Stimulated activated CD4-positive, alpha-beta T cell treated with anti-CD3 and anti-CD28 coated beads, Interleukin-12 subunit alpha, Interleukin-12 subunit beta, amount 100 ng/mL, for 24 hours (primary cell): ENCODE data around the gene CD47.
A peak's percentile ranks its signal among the peaks of the same experiment; 100 is the strongest.

Source experiments
- DNase-seq, 2 experiments: peaks; one replicate each; pipeline ENCODE4 v3.0.0-alpha.2; 2020; ENCODE audit warnings: low read depth in 2 of 2

The CD47 gene

DNA sequence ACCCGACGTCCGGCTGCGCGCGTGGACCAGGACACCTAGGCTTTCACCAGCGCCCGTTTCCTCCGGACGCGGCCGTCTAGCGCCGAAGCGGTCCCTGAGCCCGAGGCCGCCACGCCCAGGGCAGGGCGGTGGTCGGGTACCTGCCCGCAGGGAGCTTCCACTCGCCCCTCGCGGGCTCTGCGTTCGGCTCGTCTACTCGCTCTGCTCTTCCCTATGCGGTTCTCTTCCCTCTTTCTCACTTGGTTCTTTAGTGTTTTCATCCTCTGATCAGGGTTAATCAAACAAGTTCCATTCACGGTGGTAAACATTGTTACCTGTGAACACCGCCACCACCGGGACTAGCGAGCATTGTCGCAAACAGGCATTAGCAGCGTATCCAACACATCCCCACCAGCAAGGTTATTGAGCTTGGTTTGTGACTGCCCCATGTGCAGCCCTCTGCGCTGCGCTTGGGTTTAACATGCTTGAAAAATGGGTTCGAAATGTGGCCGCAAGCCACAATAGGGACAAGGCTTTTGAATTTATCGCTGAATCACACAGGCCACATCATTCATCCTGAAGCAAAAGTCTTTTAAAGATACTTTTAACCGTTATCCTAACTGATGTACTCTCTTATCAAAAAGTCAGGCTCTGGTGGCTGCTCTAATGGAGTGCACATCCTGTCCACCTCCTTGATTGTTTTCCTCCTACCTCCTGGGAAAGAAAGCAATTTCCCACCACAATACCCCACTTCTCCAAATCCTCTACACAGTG, 843 bp upstream of the CD47 start:
- DNase-seq = peak in 1 of 2 experiments; percentile 13

DNA sequence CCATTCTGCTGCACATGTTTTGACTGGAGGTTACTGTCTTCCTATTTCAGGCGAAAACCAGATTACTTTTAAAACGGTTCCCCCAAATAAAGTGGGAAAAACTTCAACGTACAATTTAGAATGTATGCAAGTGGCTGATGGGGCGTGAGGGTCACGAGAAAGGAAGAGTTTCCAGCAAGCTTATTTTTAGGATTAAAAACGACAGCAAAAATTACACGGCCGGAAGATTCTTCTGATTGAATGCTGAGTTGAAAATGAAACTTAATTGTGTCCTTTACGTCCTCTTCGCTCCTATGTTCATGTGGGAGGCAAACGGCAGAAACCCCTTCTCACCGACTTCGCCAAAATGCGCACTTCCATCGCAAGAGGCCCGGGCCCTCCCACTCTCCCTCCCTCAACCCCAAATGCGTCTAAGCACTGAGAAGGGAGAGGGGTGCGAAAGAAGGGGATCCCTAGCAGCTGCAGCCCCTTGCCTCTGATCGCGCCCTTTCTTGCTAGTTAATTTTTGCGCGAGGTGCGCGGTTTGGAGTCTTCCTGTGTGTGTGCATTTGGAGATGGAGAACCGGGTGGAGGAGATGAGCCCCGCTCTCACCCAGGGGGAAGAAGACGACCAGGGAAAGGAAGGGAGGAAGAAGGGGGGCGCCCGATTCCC, 656 bp downstream of the CD47 start:
- peak; percentile 31 to 37 for DNase-seq

DNA sequence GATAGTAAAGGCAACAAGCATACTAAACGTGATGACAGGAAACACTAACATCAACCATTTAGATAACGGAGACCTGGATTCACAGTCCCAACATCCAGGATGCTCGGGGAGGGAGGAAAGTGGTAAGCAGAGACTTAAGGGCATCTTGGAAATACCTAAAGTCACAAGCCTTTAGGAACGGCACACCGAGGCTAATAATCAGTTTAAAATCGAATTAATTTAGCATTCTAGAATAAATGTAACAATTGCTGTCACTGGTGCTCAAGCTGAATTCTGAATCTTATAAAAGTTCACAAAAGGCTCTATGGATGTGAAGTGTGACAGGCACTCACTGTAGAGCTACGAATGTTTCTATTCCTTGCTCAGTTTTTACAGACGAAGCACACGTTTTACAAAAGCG, 1.3 kb downstream of the CD47 start:
- DNase-seq = no peak

DNA sequence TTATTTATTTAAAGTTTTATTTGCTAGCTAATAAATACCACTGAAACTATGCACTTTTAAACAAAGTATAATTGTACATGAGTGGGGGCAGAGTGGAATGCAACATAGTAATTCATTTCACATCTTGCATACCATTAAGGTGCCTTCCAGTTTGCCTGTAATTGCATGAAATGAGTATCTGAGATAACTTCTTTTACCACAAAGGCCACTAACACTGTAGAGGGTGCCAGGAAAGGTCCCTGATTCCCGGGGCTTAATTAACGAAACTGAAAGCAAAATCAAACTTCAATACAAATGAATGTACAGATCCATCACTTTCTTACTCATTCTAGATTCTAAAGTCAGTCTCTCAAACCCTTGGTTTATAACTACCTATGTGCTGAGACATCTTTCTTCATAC, 2.1 kb downstream of the CD47 start:
- DNase-seq = peak in 1 of 2 experiments; percentile 39

DNA sequence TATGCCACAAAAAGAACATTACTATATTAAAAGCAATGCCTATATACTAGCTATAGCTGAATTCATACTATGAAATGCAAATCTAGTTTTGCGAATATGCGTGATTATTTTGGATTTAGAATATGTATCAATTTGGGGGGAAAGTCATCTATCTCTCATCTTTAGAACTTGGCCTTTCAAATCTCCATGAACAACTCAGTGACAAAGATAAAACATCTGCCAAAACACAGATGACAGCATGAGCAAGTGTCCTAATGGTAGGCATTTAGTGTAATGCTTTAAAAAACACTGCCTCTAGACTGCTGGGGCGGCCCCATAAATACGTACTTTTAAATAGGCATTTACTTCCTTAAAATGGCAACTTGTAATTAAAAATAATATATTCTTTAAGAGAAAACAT, 2.7 kb downstream of the CD47 start:
- DNase-seq = no peak

DNA sequence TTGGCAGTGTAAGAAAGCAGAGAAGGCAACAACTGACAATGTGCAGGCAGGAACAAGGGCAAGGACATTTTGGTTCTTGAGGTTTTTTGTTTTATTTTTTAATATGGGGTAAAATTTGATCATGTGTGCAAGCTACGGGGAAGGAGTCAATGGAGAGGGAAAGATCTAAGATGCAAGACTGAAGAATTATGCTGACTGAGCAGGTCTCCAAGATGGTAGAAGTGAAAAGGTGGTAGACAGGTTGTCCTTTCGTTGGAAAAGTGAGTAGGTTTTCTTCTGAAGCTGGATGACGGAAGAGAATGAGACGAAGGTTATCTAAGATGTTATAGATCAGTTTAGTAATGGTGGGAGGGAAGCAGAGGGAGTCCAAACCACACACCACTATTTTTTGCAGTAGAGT, 4.2 kb downstream of the CD47 start:
- DNase-seq = no peak

DNA sequence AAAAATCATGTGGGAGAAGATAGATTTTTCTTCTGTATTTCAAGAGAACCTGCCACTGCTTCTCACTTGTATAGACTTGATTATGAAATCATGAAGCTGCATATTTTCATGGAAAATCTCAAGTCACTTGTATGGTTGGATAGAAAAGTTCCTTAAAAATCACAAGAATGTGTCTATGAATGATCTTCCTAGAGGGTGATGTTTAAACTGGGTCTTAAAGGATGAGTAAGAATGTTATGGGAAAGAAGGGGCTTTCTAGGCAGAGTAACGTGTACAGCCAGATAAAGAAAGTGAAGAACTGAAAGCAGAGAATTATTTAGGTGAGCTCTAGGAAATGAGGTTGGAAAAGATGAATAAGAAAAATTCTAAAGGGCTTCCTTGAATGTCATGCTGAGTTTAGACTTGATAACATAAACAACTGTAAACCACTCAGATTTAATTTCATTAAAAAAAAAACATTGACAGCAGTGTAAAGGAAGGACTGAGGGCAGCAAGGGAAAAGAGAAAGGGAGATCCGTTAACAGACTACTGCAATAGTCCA, 5.0 kb downstream of the CD47 start:
- DNase-seq = no peak

DNA sequence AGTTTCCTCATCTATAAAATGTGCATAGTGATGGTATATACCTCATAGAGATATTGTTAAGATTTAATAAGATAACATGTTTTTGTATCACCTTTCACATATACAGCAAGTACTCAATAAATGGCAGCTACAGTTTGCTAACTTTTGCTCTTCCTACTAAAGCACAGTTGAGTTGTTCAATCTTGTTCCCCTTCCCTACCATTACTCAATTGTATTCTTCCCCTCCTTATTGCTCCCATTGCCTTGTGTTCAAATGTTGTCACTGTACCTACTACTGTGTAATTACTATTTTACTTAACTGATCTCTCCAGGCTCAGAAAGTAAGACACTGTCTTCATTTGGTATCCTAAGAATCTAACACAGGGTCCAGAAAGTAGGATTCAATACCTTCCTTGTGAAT, 5.5 kb downstream of the CD47 start:
- no peak for DNase-seq

DNA sequence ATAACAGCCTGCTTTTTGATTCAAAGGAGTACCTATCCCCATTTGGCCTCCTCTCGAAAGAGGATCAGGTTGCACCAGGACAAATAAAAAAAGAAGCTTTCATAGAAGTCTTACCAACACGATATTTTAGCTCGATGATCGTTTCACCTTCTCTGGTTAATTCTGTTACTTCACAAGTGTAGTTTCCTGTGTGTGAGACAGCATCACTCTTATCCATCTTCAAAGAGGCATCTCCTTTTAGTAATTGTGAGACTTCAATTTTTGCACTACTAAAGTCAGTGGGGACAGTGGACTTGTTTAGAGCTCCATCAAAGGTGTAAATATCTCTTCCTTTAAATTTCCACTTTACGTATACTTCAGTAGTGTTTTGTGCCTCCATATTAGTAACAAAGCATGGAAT, 11.0 kb downstream of the CD47 start:
- no peak for DNase-seq

DNA sequence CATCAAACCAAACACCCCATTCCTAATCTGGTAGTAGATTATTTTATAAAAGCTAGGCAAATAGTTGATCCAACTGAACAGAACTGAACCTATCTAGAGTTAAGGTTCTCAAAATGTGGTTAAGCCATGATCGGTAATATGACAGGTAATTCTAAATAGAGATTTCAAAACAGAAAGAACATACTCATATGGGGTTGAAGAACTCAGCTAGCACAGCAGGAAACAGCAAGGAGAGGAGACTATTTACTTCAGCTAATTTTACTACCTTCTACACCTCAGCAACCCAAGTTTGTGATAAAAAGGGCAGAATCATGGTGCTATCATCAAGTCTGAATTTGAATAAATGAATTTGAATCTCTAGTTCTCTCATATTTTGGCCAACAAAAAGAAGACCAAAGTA, 11.8 kb downstream of the CD47 start:
- no peak for DNase-seq

DNA sequence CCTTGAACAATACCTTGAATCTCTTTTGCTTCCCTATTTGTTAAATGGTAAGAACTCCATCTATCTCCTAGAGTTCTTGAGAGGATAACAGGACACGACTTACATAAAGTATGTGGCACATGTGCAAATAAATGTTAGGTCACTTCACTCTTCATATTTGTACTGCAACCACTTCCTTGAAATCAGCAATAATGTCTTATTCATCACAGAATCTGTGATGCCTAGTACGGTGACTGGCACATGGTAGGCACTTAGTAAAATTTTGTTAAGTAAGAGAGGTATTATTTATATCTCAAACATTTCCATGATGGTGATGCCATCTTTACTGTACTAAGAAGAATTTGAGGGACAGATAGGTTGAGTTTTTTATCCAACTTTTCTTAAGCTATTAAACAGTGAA, 14.3 kb downstream of the CD47 start:
- DNase-seq = no peak

DNA sequence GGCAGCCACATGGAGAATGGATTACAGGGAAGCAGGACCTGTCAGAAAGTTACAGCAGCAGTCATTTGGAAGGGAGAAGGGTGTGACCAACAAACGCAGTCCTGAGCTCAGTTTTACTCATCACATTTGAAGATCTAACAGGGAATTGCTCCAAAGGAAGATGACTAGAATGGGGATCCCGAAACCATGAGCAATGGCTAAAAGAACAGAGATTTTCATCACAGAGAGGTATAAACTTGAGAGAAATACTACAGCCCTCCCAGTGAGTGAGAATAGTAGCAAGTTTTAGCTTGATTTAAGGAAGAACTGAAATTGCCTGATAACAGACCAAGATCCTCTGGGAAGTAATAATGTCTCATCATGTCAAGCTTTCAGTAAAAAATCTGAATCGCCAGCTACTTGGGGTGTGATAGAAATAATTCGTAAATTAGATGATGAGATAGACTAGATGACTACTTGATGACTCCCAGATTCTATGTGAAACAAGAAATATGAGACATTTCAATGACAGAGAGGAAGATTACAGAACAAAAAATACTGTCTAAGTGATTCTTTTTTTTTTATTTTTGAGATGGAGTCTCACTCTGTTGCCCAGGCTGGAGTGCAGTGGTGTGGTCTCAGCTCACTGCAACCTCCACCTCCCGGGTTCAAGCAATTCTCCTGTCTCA, 16.9 kb downstream of the CD47 start:
- DNase-seq = no peak

DNA sequence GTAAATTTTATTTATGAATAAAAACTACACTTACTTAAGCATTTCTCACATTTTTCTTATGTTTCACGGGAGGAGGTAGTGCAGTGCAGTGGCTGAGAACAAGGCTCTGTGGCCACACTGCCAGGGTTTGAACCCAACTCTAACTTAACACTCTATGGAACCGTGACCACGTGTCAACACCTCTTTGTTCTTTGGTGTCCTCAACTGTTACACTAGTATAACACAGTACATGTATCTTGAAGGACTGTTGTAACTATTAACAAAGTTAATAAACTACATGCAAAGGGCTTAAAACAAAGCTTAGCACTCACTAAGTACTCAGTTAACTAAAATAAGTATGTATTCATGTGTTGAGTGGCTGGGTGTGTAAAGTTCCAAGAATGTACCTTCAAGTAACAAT, 19.5 kb downstream of the CD47 start:
- DNase-seq = no peak

DNA sequence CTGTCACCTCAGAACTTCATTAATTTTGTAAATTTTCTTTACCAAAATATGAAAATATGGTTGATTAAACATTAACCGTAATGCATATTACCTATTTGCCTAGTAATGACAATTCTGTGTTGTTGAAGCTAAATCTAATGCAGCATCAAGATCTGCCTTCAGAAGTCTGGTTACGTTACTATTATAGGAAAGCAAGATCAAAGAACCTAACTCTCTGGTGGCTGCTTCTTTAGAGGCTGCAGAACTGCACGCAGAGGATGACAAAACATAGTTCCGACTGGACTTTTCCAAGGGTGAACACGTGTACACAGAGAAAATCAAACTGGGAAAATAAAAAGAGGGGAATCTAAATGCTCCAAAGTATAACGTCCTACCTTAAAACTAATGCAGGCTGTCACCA, 20.5 kb downstream of the CD47 start:
- DNase-seq = no peak

DNA sequence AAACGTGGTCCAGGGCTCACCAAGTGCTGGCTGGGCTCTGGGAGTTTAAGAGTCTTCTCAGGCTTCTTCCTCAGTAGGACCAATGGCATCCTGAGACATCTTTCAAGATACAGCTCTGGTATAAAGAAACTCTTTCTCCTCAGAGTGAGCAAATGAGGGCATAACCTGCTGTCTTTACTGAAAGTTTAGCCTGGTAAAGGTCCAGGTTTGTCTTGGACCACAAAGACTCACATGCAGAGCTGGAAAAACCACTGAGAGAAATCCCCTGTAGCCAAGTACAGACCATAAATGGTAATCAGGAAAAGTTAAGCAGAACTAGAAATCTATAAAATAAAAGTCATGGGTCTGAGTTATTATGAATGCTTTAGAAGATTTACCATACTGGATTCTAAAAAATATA, 23.1 kb downstream of the CD47 start:
- DNase-seq = no peak

DNA sequence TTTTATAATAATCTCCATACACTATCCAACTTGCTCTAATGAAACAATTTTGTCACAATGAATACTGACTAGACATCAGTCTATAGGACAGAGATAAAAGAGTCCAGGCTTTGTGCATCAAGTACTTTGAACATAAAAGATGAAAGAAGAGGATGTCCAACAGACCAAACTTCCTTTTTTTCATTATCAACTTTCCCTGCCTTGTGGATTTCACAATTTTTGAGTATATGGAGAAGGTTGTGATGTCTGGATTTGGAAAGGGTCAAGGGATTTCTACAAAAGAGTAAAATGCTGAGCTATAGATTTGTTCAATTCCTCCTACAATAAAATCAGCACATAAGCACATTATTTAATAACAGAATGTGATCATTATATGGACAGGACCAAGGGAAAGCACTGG, 25.7 kb downstream of the CD47 start:
- DNase-seq = no peak

DNA sequence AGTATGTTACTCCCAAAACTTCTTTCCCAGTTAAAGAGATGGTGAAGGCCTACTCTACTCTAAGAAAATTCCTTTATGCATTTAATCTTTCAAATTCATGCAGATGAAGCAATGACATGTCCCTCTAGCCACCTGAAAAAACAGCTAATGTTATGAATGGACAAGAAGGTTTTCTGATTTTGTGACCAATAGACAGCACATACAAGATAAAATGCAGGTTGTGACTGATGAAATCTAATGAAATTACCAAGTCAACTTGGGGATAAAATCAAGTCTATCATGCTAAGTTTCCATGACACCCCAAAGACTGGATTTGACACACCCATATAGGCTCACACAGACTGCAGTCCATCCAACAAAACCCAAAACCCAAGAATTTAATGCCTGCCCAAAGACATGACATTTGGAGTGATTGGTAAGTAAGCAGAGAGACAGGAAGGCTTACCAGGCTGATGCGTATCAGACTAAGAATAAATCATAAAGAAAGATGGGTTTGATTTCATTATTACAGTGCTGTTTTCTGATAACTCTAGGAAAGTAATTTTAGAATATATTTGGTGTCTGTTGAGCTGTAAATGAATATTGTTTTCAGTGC, 26.4 kb downstream of the CD47 start:
- no peak for DNase-seq

DNA sequence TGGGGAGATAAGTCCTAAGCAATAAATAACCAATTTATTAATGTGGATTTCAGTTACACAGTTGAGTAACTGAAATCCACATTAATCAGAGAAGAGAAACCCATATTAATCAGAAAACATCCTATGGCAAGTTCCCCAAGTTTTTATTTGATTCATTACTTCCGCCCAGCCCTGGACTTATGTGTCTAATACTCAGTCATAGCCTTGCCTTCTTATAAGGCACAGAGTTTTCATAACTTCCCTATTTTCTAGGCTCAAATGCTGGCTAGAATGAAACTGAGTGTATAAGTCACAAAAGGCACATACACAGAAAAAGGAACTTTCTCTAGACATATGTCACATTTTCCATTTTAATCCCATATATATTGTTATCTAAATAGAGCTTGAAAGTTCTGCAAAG, 28.8 kb downstream of the CD47 start:
- DNase-seq = no peak

DNA sequence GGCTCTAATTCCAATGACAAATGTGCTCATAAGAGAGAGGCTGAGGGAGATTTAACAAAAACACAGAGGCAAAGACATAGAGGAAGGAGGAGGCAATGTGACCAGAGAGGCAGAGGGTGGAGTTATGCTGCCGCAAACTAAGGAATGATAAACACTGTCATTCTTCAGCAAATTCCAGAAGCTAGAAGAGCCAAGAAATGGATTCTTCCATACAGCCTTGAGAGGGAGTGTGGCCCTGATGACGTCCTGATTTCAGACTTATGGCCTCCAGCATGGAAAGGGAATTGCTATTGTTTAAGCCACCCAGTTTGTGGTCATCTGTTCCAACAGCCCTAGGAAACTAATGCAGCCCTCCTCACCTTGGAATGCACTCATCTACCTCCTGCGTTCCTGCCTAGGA, 30.5 kb downstream of the CD47 start:
- no peak for DNase-seq

DNA sequence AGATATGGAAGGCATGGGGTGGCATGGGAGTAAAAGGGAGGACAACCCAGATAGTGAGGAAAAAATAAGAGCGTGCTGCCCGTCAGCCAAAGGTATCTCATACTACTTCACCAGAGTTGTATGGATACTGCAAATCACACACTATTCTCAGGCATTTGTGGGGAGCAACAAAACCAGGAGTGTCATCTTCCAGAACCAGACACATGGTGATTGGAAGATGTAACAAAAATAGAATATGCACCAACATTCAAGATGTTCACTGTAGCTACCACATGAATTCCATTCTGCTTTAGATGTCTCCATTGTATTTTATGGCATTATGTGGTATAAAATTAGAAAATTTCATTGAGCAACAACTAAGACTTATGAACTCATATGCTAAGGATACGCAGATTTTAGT, 34.9 kb downstream of the CD47 start:
- no peak for DNase-seq

DNA sequence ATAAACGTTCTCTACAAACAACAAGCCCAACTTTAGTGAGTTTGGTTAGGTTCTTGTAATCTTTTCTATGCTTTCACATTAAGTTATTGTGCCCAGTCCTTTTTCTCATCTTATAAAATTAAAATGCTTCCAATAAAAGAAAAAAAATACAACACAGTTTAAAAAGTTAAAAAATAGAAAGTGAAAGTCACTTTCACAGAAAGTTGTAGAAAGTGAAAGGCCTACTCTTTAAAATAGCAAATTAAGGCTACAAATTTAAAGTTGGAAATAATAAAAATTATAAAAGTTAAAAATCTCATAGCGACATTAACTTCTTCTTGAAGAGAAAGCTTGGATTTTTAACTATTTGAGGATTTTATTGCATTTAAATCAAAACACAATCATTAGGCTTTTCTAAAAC, 35.9 kb downstream of the CD47 start:
- DNase-seq = no peak

DNA sequence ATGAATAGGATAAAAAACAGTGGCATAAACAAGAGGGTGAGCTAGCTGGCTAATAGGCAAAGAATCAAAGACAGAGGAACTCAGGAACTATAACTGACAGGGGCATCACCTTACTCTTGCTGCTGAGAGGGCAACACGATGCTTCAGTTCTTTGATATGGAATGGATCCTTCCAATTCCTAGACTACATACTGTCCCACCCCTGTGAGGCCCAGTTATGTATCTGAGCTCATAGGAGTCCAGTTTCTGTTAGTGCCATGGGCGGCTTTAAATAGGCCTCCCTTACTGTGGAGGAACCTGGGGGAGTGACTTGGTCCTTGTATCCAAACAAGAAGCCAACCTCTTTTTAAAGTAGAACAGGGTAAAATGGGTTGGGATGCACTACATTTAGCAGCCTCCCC, 37.3 kb downstream of the CD47 start:
- DNase-seq = no peak

DNA sequence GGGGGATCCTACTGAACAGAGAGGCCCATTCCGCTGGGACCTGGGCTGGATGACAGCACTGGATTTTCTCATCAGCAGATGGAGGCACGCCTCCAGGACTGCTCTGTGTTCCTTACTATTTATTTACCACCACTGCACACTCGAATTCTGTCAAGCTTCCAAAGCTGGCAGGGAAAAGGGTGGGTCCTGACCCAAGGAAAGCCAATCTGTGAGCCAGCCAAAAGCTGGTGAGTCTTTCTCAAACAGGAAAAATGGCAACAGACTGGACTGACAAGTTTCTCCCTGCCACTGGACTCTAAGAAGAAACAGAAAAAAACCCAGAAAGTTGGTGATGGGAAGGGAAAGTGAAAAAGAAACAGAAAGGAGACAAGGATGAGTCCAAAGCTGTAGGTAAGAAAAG, 37.8 kb downstream of the CD47 start:
- DNase-seq = no peak
